HepG2 (cell line): ENCODE data around the gene ABTB2. TPM values are rescaled to one million over a fixed set of nuclear protein-coding genes. Genes with fewer than 3 reads are reported as not detected.

Experiments used
- ATAC-seq: fragments of 200-7000 bp; cut with Tn5 transposase; 3 replicates; pipeline ENCODE4 v1.9.1; 2020; ENCODE audit warnings: mild to moderate bottlenecking, moderate library complexity
- BruUV-seq: library from RNA; stranded (reverse); fragments of 400-500 nt; replicated peaks from 2 replicates; lab custom pipeline; 2021; lab: Mats Ljungman, UMichigan
- CTCF ChIA-PET: fragments of 300-600 bp; formaldehyde crosslinking; extraction: SDS; loops from one replicate; lab custom pipeline; 2021; ENCODE audit warnings: low total read pairs, inconsistent platforms, low intra/inter-chr PET ratio; lab: Yijun Ruan, JAX
- POLR2A ChIA-PET: fragments of 350-600 bp; sonication (Branson Sonifier 250); formaldehyde crosslinking; loops from one replicate; lab custom pipeline; 2020; ENCODE audit warnings: antibody characterized with exemption, inconsistent platforms; lab: Yijun Ruan, JAX
- DNase-seq: peaks from one replicate; pipeline ENCODE4 v3.0.0-alpha.2; 2015; ENCODE audit warnings: low spot score
- FAIRE-seq: peaks from 3 replicates; lab custom pipeline; 2011; peaks lifted over from hg19 to GRCh38; lab: Jason Lieb, UNC
- H2AFZ ChIP-seq: one replicate; pipeline ENCODE4 v1.6.1; 2011; ENCODE audit warnings: low read length, inconsistent platforms
- H3K27ac ChIP-seq: fragments of 300-600 bp; 3 replicates; pipeline ENCODE4 v1.8.0; 2011; ENCODE audit warnings: mixed run types, mild to moderate bottlenecking, mixed read lengths, low read length, inconsistent platforms; ENCODE audit not compliant: insufficient read depth; ENCODE audit errors: extremely low read length
- H3K27me3 ChIP-seq, 2 experiments: fragments of 200-600 bp in 1 of 2; 2 replicates in 1 of 2; 3 replicates in 1 of 2; pipeline versions ENCODE4 v1.6.0 to v1.8.0; 2011; ENCODE audit warnings: low read length in 2 of 2, mild to moderate bottlenecking in 2 of 2, moderate library complexity in 2 of 2, inconsistent platforms in 1 of 2; ENCODE audit not compliant: insufficient read depth in 2 of 2, control insufficient read depth in 1 of 2
- H3K36me3 ChIP-seq, 2 experiments: fragments of 200-600 bp in 1 of 2; replicated peaks in 1 of 2; 2 replicates in 1 of 2; 3 replicates in 1 of 2; pipeline versions ENCODE4 v1.5.1 to v1.8.0; 2011; ENCODE audit warnings: low read length in 2 of 2, inconsistent platforms in 1 of 2; ENCODE audit not compliant: insufficient read depth in 2 of 2, control insufficient read depth in 1 of 2
- H3K4me1 ChIP-seq: 2 replicates; pipeline ENCODE4 v1.5.1; 2012; ENCODE audit warnings: low read length, inconsistent platforms; ENCODE audit not compliant: insufficient read depth
- H3K4me2 ChIP-seq: 2 replicates; pipeline ENCODE4 v1.6.0; 2011; ENCODE audit warnings: low read depth, low read length, inconsistent platforms
- H3K4me3 ChIP-seq, 3 experiments: fragments of 200-600 bp in 1 of 3; sonication (generic), shearing (Covaris generic) in 1 of 3; replicated peaks in 1 of 3; 2 replicates each; pipeline ENCODE4 v1.5.1; 2011 to 2016; ENCODE audit warnings: low read length in 3 of 3, inconsistent platforms in 2 of 3, low read depth in 2 of 3, mild to moderate bottlenecking in 2 of 3, control low read depth in 1 of 3, mixed read lengths in 1 of 3; ENCODE audit not compliant: insufficient read depth in 1 of 3
- H3K79me2 ChIP-seq: one replicate; pipeline ENCODE4 v1.6.1; 2011; ENCODE audit warnings: low read length, inconsistent platforms; ENCODE audit not compliant: insufficient read depth
- H3K9ac ChIP-seq: 2 replicates; pipeline ENCODE4 v1.6.0; 2011; ENCODE audit warnings: mild to moderate bottlenecking, low read depth, low read length, inconsistent platforms; ENCODE audit not compliant: insufficient read depth
- H3K9me3 ChIP-seq: 2 replicates; pipeline ENCODE4 v1.5.1; 2012; ENCODE audit warnings: mild to moderate bottlenecking, low read length
- H4K20me1 ChIP-seq: 2 replicates; pipeline ENCODE4 v1.6.0; 2011; ENCODE audit warnings: inconsistent platforms, mild to moderate bottlenecking, low read length, moderate library complexity; ENCODE audit not compliant: insufficient read depth
- ATF7 ChIP-seq, 2 experiments: fragments of 450-650 bp in 1 of 2; sonication (generic) in 1 of 2; formaldehyde crosslinking in 1 of 2; IDR thresholded peaks; 2 replicates each; pipeline versions ENCODE4 v1.4.0 to v1.6.1; 2016 to 2020; ENCODE audit warnings: antibody characterized with exemption in 1 of 2, mild to moderate bottlenecking in 1 of 2, missing genetic modification reagents in 1 of 2
- BORCS8-MEF2B ChIP-seq: sonication (generic); formaldehyde crosslinking; IDR thresholded peaks from 2 replicates; pipeline ENCODE4 v1.8.0; 2022; ENCODE audit warnings: mild to moderate bottlenecking, missing genetic modification reagents
- PRDM4 ChIP-seq: sonication (generic); formaldehyde crosslinking; IDR thresholded peaks from 2 replicates; pipeline ENCODE4 v1.9.0; 2021; ENCODE audit warnings: missing genetic modification reagents, borderline replicate concordance
- RAD21 ChIP-seq: fragments of 450-650 bp; formaldehyde crosslinking; IDR thresholded peaks from 2 replicates; pipeline ENCODE4 v1.5.0; 2020; ENCODE audit warnings: mild to moderate bottlenecking
- RFX5 ChIP-seq: IDR thresholded peaks from 2 replicates; pipeline ENCODE4 v1.6.1; 2011; ENCODE audit warnings: low read depth, low read length, improper control_type of control experiment
- SYNCRIP ChIP-seq: fragments of 200-400 bp; formaldehyde crosslinking; IDR thresholded peaks from 2 replicates; pipeline ENCODE4 v1.6.1; 2018; ENCODE audit warnings: mild to moderate bottlenecking, low read depth, low read length; ENCODE audit not compliant: insufficient read depth
- TBL1XR1 ChIP-seq: fragments of 150-350 bp; IDR thresholded peaks from 2 replicates; pipeline ENCODE4 v1.6.1; 2014; ENCODE audit warnings: borderline replicate concordance, low read length; ENCODE audit not compliant: partially characterized antibody
- ZBTB14 ChIP-seq: sonication (generic); formaldehyde crosslinking; IDR thresholded peaks from 2 replicates; pipeline ENCODE4 v1.4.0; 2020; ENCODE audit warnings: missing genetic modification reagents
- ZNF569 ChIP-seq: sonication (generic); formaldehyde crosslinking; IDR thresholded peaks from 2 replicates; pipeline ENCODE4 v1.5.0; 2020; ENCODE audit warnings: mild to moderate bottlenecking, missing genetic modification reagents, moderate library complexity, borderline replicate concordance
- WGBS: methylation state at CpG from one replicate; pipeline ENCODE4 v1.1.6; 2017; ENCODE audit warnings: low lambda C conversion rate; 5-methylcytosine and 5-hydroxymethylcytosine counted together
- in situ Hi-C: cut with HindIII; loops from 2 replicates; pipeline ENCODE4 v1.10.0; 2017; ENCODE audit warnings: low pct_unique_long_range_greater_than_20kb; ENCODE audit not compliant: extremely low pct_ligation_motif_present
- intact Hi-C: fragments of 100-400 bp; cut with micrococcal nuclease; formaldehyde crosslinking; loops from one replicate; pipeline ENCODE4 v1.10.0; 2022; ENCODE audit not compliant: unreplicated experiment
- polyA plus RNA-seq, 8 experiments: library from polyadenylated mRNA; depleted of rRNA in 3 of 8; stranded (reverse) in 7 of 8; unstranded in 1 of 8; fragments of >200 nt; fragmentation: Illumina TruSeq in 4 of 8; extraction: Trizol in 4 of 8; gene quantifications; 2 replicates each; pipeline versions ENCODE4 v1.2.1 to v1.2.3, GENCODE V29; 2011 to 2016; ENCODE audit warnings: low read depth in 4 of 8, missing spikeins in 1 of 8, mixed read lengths in 1 of 8; ENCODE audit not compliant: insufficient read depth in 1 of 8
- total RNA-seq, 5 experiments: library from RNA; depleted of rRNA; stranded (reverse); fragments of >200 nt; fragmentation: Illumina TruSeq; extraction: Trizol; gene quantifications; 2 replicates each; pipeline ENCODE4 v1.2.3, GENCODE V29; 2016; ENCODE audit warnings: low read depth in 1 of 5
- TF ChIP-seq, protein P1 (sequence below): sonication (generic); formaldehyde crosslinking; IDR thresholded peaks from 2 replicates; pipeline ENCODE4 v1.9.0; 2021; ENCODE audit warnings: missing genetic modification reagents, borderline replicate concordance

Gene ABTB2
- total and polyA plus RNA-seq, 2 of the 13 experiments (the other 11 are each of a cell fraction or from before 2014, with no cell fraction given) = 5.1 to 15.4 TPM

- TF ChIP-seq SYNCRIP = no peak
- TF ChIP-seq RAD21 (CRISPR knock-in tag) = no peak
- no peak for TF ChIP-seq BORCS8-MEF2B
- TF ChIP-seq PRDM4 = no peak
- TF ChIP-seq, protein P1, sequence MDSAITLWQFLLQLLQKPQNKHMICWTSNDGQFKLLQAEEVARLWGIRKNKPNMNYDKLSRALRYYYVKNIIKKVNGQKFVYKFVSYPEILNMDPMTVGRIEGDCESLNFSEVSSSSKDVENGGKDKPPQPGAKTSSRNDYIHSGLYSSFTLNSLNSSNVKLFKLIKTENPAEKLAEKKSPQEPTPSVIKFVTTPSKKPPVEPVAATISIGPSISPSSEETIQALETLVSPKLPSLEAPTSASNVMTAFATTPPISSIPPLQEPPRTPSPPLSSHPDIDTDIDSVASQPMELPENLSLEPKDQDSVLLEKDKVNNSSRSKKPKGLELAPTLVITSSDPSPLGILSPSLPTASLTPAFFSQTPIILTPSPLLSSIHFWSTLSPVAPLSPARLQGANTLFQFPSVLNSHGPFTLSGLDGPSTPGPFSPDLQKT (CRISPR knock-in tag) = no peak
- no peak for TF ChIP-seq TBL1XR1
- no peak for TF ChIP-seq RFX5
- TF ChIP-seq ZNF569 (CRISPR knock-in tag) = no peak
Measured at GRCh38 chr11:34397811-34398210, 40.0 kb upstream of the ABTB2 start (continued).

DNA sequence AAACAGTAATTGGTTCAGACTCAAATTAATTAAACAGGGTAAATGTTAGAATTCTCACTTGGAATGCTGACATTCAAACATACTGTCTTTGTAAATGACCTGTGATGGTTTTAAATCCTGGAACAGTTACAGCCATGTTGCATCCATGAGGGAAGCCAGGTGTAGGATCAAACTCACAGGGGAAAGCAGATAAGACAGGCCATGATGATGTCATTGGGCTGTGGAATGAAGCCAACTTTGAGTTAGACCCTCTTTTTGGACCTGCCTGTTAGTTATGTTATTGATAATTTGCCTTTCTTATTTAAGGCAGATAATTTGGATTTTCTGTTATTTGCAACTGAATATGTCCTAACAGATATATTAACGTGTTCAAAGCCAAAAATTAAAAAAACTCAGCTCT is 39.3 kb upstream of the ABTB2 start:
- in situ Hi-C loops = no loop called here

More for the DNA sequence above, 39.3 kb upstream of the ABTB2 start:
- Histone ChIP-seq H3K4me3 (no peak overlapping the region), H3K9me3 (0 out of 2 replicates have a peak, but pooled peaks cover 9% of the 10 kb centered on the region), H3K4me1 (0 out of 2 replicates have a peak, but pooled peaks cover 7% of the 10 kb centered on the region), H3K4me2 (no peak overlapping the region), H3K27ac (no peak overlapping the region), H3K27me3 (no peaks in the 10 kb centered on the region), H3K36me3 (no peaks in the 10 kb centered on the region), H2AFZ (no peak overlapping the region), H3K9ac (no peak overlapping the region), H3K79me2 (no peaks in the 10 kb centered on the region), H4K20me1 (no peaks in the 10 kb centered on the region)
- TF ChIP-seq ATF7 (IDR thresholded peaks at IDR 0.05) = peak; percentile 55
- TF ChIP-seq ATF7 (CRISPR knock-in tag; IDR thresholded peaks at IDR 0.05) = no peak
- TF ChIP-seq ZBTB14 (CRISPR knock-in tag) = no peak
- ChIA-PET CTCF (no interaction called here), POLR2A (no interaction called here)
- FAIRE-seq (no peak), DNase-seq (no peak), ATAC-seq (no peak)
- 83% methylated on average over 1 of the region's 1 CpG for WGBS
- BruUV-seq = no TSS peak
- intact Hi-C loops = no loop called here
